ENCODE results near the gene TIMP3.

TIMP3 gene

GRCh38 chr22:32808038-32808445 lies 6.5 kb downstream of the TIMP3 start:
- no peak for DNase-seq (ENCODE audit: low read depth in 2 of 2)

GRCh38 chr22:32809786-32810554 lies 8.5 kb downstream of the TIMP3 start:
- DNase-seq (ENCODE audit: low read depth in 2 of 2), result no peak

- no peak for DNase-seq (ENCODE audit: low read depth in 2 of 2)
Observed at GRCh38 chr22:32810555-32811133, 9.1 kb downstream of the TIMP3 start.

- no peak for DNase-seq (ENCODE audit: low read depth in 2 of 2)
Observed at GRCh38 chr22:32811788-32812545, 10.5 kb downstream of the TIMP3 start.

- no peak for DNase-seq (ENCODE audit: low read depth in 2 of 2)
Observed at GRCh38 chr22:32814285-32814860, 12.9 kb downstream of the TIMP3 start.

GRCh38 chr22:32815059-32815458 lies 13.6 kb downstream of the TIMP3 start:
- DNase-seq (ENCODE audit: low read depth in 2 of 2), result no peak

GRCh38 chr22:32815943-32816342 lies 14.4 kb downstream of the TIMP3 start:
- no peak for DNase-seq (ENCODE audit: low read depth in 2 of 2)

GRCh38 chr22:32817137-32817730 lies 15.7 kb downstream of the TIMP3 start:
- no peak for DNase-seq (ENCODE audit: low read depth in 2 of 2)

GRCh38 chr22:32818446-32819115 lies 17.1 kb downstream of the TIMP3 start:
- no peak for DNase-seq (ENCODE audit: low read depth in 2 of 2)

GRCh38 chr22:32819120-32819519 lies 17.6 kb downstream of the TIMP3 start:
- no peak for DNase-seq (ENCODE audit: low read depth in 2 of 2)

GRCh38 chr22:32820131-32821119 lies 18.9 kb downstream of the TIMP3 start:
- DNase-seq (ENCODE audit: low read depth in 2 of 2), result no peak

GRCh38 chr22:32822179-32822877 lies 20.8 kb downstream of the TIMP3 start:
- no peak for DNase-seq (ENCODE audit: low read depth in 2 of 2)

- no peak for DNase-seq (ENCODE audit: low read depth in 2 of 2)
Observed at GRCh38 chr22:32823024-32823730, 21.7 kb downstream of the TIMP3 start.

- DNase-seq (ENCODE audit: low read depth in 2 of 2), result no peak
Observed at GRCh38 chr22:32824531-32825312, 23.2 kb downstream of the TIMP3 start.

GRCh38 chr22:32826537-32826936 lies 25.0 kb downstream of the TIMP3 start:
- DNase-seq (ENCODE audit: low read depth in 2 of 2), result no peak

- no peak for DNase-seq (ENCODE audit: low read depth in 2 of 2)
Observed at GRCh38 chr22:32827049-32827602, 25.6 kb downstream of the TIMP3 start.

- no peak for DNase-seq (ENCODE audit: low read depth in 2 of 2)
Observed at GRCh38 chr22:32828150-32828549, 26.6 kb downstream of the TIMP3 start.

- DNase-seq (ENCODE audit: low read depth in 2 of 2), result no peak
Observed at GRCh38 chr22:32828561-32828960, 27.1 kb downstream of the TIMP3 start.
